ENCODE data around the gene TRANK1. TPM values are rescaled to one million over a fixed set of nuclear protein-coding genes. Genes with fewer than 3 reads are reported as not detected.

Gene TRANK1
- polyA plus RNA-seq, 1 experiment: 22.4 TPM

DNA sequence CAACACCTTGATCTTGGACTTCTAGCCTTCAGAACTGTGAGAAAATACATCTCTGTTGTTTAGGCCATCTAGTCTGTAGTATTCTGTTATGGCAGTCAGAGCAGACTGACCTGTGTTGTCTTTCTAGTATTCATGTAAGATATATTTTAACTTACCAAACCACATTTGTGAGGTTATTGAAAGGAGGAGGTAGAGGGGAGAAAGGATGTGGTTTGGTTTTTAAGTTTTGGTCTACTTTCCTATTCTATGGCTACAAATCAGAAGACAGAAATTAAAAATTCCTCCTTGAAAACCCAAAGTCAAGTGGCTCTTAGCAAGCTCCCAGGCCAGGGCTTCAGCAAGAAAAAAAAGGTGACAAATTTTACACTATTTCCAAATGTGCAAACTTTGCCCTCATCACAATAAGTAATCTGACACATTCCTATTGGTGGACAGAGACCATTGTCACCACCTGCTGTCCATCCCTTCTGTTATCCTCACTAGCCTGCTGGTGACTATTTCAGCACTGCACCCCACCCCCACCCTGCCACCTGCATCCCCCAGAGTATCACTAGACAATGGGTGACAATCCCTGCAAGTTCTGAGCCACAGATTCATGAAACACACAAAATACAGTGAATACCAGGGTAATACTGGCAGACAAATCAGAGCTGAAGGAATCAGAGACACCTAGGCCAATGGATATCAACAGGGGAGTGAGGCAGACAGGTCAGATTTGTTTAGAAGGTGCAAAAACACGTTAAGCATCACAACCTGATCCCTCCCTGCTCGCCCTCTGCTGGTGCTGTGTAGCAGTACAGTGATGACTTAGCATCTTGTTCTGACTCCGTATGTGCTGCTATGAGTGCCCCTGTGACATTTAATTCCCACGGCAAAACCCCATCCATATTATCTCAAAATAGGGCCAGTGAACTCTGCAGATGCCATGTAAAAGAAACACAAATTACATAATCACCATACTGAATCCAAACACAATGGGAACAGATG lies 101.5 kb downstream of the TRANK1 start:
- TF ChIP-seq, protein P1, sequence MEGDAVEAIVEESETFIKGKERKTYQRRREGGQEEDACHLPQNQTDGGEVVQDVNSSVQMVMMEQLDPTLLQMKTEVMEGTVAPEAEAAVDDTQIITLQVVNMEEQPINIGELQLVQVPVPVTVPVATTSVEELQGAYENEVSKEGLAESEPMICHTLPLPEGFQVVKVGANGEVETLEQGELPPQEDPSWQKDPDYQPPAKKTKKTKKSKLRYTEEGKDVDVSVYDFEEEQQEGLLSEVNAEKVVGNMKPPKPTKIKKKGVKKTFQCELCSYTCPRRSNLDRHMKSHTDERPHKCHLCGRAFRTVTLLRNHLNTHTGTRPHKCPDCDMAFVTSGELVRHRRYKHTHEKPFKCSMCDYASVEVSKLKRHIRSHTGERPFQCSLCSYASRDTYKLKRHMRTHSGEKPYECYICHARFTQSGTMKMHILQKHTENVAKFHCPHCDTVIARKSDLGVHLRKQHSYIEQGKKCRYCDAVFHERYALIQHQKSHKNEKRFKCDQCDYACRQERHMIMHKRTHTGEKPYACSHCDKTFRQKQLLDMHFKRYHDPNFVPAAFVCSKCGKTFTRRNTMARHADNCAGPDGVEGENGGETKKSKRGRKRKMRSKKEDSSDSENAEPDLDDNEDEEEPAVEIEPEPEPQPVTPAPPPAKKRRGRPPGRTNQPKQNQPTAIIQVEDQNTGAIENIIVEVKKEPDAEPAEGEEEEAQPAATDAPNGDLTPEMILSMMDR (IDR thresholded peaks at IDR 0.05; ENCODE audit: low read depth, low read length): peak; percentile 45
- Histone ChIP-seq H3K27ac (ENCODE audit: low read depth, low read length) (no peak overlapping the region), H3K4me3 (ENCODE audit: low read depth, low read length) (no peak overlapping the region), H3K27me3 (ENCODE audit: control insufficient read depth, insufficient read depth, low read length) (peaks cover 3% of the 10 kb centered on the region), H3K9me3 (ENCODE audit: control insufficient read depth, insufficient read depth, low read length) (no peaks in the 10 kb centered on the region; the same call in 1 of the 2 replicates)
- ChIA-PET POLR2A (no interaction called here), CTCF (interaction anchor here (1.1 to 1.8 kb wide), 4 partner anchors 12 to 115 kb away, joined by 3 to 6 read pairs (median 4); no protein-coding TSS in a partner anchor)
- no peak for DNase-seq (ENCODE audit: low read depth, low spot score)

DNA sequence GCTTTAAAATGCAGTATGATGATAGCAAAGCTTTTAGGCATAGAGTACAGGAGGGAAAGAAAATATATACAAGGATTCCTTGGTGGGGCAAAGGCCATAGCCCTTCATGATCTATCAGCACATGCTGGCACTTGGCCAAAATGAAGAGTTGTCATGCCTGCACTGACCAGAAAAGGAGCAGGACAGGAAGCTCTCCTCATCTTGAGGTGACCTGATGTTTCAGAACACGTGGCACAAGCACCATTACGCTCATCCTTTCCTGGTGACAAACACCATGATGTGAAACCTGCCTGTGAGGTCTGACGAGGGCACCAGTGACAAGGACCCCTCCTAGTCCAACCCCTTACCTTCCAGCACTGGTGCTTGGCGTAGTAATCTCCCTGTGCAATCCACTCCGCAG lies 102.6 kb downstream of the TRANK1 start:
- POLR2A ChIA-PET: no interaction called here
- Histone ChIP-seq H3K27ac (ENCODE audit: low read depth, low read length) (no peak overlapping the region), H3K4me3 (ENCODE audit: low read depth, low read length) (no peak overlapping the region), H3K27me3 (ENCODE audit: control insufficient read depth, insufficient read depth, low read length) (peaks cover 3% of the 10 kb centered on the region), H3K9me3 (ENCODE audit: control insufficient read depth, insufficient read depth, low read length) (no peaks in the 10 kb centered on the region; the same call in 1 of the 2 replicates)
- DNase-seq (ENCODE audit: low read depth, low spot score): no peak
- TF ChIP-seq, protein P1 (IDR thresholded peaks at IDR 0.05; ENCODE audit: low read depth, low read length): no peak
- CTCF ChIA-PET: interaction anchor here (1.2 kb wide), 1 partner anchor 27 kb away, joined by 3 read pairs; no protein-coding TSS in a partner anchor

DNA sequence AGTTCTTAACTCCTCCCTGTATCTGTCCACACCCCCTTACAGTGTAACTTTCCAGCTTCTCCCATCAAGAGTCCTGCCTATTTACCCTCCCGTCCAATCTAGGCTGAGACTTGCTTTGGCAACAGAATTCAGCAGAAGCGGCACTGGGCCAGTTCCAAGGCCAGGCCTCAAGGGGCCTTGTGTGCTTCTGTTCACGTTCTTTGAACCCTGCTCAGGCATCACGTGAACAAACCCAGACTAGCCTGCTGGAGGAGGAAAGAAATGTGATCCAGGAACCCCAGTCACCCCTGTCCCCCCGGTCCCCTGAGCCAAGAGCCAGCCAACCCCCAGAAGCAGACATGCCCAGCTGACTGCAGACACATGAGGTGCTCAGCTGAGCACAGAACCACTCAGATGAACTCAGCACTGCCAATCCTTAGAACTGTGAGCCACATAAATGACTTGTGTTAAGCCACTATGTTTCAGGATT lies 104.4 kb downstream of the TRANK1 start:
- POLR2A ChIA-PET: no interaction called here
- TF ChIP-seq, protein P1 (IDR thresholded peaks at IDR 0.05; ENCODE audit: low read depth, low read length): no peak
- DNase-seq (ENCODE audit: low read depth, low spot score): no peak
- Histone ChIP-seq H3K9me3 (ENCODE audit: control insufficient read depth, insufficient read depth, low read length) (no peaks in the 10 kb centered on the region; the same call in 1 of the 2 replicates), H3K4me3 (ENCODE audit: low read depth, low read length) (no peak overlapping the region), H3K27me3 (ENCODE audit: control insufficient read depth, insufficient read depth, low read length) (no peaks in the 10 kb centered on the region), H3K27ac (ENCODE audit: low read depth, low read length) (no peak overlapping the region)
- CTCF ChIA-PET: interaction anchor here (0.5 to 1.0 kb wide), 2 partner anchors 28 to 67 kb away, joined by 3 read pairs; no protein-coding TSS in a partner anchor

DNA sequence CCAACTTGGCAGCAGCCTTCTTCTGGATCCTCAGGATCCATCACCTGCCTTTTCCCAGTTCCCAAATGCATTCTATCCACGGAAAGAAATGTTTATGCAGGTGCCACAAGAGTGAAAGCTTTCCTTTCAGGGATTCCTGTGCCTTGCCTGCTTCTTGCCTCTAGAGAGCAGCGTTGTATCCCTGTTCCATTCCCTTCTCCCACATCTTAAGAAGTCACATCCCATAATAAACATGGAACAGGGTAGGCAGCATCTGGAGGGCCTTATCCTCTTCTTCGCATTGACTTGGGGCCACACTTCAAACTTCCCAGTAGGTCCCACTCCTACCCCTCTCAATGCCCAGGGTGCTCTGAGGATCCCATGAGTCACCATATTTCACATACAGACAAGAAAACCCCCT lies 107.8 kb downstream of the TRANK1 start:
- ChIA-PET POLR2A (no interaction called here), CTCF (interaction anchor here (1.5 kb wide), 1 partner anchor 32 kb away, joined by 4 read pairs; no protein-coding TSS in a partner anchor)
- H3K27ac ChIP-seq (ENCODE audit: low read depth, low read length): no peak overlapping the region
- no peak for DNase-seq (ENCODE audit: low read depth, low spot score)
- no peak overlapping the region for H3K4me3 ChIP-seq (ENCODE audit: low read depth, low read length)
- TF ChIP-seq, protein P1 (IDR thresholded peaks at IDR 0.05; ENCODE audit: low read depth, low read length): 0 out of 2 replicates have a peak, but pooled peaks have one; percentile 9
- H3K9me3 ChIP-seq (ENCODE audit: control insufficient read depth, insufficient read depth, low read length): no peaks in the 10 kb centered on the region; the same call in 1 of the 2 replicates
- no peaks in the 10 kb centered on the region for H3K27me3 ChIP-seq (ENCODE audit: control insufficient read depth, insufficient read depth, low read length)

All from AG04450 (cell line).